RPMI7951 (cell line): ENCODE measurements around the gene PID1. TPM values are rescaled to one million over a fixed set of nuclear protein-coding genes. Genes with fewer than 3 reads are reported as not detected.

Experiments
- DNase-seq: peaks from one replicate; pipeline ENCODE4 v3.0.0-alpha.2; 2012; ENCODE audit warnings: low read depth
- total RNA-seq: library from RNA; depleted of rRNA; stranded (reverse); fragments of >200 nt; shearing (Covaris generic); gene quantifications from 2 replicates; pipeline ENCODE4 v1.2.3, GENCODE V29; 2014

The PID1 gene
- total RNA-seq, 1 experiment from 2014 or later: 23.8 TPM

DNA sequence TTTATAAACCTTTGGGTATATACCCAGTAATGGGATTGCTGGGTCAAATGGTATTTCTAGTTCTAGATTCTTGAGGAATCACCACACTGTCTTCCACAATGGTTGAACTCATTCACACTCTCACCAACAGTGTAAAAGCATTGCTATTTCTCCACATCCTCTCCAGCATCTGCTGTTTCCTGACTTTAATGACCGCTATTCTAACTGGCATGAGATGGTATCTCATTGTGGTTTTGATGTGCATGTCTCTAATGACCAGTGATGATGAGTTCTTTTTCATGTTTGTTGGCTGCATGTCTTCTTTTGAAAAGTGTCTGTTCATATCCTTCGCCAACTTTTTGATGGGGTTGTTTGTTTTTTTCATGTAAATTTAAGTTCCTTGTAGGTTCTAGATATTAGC is 194.2 kb downstream of the PID1 start:
- peak; percentile 87 for DNase-seq

DNA sequence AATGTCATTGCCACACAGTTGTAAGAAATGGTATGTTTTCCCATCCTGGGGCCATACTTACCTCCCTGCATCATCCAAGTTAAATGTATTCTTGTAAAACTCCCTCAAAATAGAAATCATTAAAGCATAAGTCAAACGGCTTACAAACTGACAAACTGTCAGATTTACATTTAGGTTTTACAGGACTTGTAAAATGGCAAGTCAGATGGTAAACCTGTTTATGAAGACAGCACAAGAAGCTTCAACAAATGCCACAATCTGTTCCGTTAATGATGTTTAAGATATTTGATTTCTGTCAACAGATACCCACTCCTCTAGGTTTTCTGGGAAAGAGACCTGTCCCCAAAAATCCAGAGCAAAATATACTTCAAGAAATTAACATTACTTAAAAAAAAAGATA is 197.2 kb downstream of the PID1 start:
- DNase-seq: no peak

DNA sequence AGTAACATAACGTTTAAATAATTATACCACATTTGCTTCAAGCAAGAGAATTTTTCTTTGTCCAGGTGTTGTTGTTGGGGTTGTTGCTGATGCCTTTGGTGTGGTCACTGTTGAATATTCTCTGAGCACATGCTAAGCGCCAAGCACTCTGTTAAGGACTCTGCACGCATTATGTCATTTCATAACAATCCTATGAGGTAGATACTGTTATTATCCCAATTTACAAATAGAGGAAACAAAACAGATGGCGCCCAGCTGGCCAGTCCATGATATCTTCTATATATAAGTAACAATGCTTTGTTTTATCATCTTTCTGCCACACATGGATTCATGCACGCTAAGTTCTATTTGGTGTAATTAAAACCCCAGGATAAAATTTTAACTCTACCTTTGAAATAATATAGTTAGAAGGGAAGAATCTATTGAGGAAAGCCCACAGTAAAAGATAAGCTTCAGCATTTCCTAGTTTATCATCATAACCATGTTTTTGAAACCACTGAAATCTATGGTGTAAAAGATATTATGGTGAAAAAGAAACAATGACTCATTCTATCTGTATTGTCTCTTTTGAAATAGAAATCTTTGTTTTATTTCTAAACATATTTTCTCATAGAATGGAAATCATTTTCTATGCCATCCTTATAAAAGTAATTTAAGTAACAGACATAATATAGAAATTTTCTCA is 199.7 kb downstream of the PID1 start:
- DNase-seq: peak; percentile 64

DNA sequence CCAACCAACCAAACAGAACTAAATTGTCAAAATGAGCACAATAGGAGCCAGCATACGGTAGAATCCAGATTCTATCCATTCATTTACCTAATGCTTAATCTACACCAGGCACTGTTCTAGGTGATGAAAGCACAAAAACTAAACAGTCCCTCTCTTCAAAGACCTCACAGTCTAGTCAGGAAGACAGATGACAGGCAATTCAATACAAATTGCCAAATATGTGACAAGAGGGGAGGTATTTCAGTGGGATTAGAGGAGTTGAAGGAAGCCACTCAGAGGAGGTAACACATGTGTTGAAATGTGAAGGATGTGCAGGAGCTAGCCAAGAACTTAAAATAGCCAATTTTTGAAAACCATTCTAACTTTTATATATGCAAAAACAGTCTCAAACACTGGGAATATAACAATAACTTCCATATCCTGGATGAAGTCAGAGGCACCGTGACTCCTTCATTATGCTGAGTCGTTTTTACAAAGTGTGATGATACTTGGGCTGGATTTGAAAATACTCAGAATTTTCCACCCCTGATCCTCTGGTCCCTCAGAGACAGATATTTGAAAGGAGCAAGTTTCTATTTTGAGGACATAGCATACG is 204.9 kb downstream of the PID1 start:
- DNase-seq: no peak

DNA sequence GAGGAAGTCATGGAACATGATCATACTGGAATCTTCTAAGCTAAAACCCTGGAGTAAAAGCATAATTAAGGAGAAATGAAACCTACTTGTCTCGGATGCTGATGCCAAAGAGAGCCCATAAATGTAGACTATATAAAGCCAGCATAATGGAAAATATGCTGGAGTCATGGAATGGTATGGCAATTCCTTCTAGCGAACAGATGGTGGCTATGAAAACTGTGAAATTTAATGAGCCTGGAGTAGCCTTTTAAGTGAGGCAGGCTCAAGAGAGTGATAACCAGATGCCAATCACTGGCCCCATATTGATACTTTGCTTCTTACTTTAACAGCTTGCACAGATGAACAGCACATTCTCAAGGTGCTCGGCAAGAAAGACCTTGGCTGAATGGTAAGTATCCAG is 206.3 kb downstream of the PID1 start:
- no peak for DNase-seq

DNA sequence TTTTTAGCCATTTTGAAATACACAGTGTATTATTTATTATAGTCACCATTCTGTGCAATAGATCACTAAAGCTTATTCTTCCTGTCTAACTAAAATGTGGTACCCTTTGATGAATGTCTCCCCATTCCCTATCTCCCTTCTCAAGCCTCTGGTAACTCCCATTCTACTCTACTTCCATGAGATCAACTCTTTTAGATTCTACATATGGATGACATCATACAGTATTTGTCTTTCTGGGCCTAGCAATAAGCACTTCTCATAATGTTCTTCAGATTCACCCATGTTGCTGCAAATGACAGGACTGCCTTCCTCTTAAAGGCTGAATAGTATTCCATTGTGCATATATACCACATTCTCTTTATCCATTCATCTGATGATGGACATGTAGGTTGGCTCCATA is 210.9 kb downstream of the PID1 start:
- no peak for DNase-seq

DNA sequence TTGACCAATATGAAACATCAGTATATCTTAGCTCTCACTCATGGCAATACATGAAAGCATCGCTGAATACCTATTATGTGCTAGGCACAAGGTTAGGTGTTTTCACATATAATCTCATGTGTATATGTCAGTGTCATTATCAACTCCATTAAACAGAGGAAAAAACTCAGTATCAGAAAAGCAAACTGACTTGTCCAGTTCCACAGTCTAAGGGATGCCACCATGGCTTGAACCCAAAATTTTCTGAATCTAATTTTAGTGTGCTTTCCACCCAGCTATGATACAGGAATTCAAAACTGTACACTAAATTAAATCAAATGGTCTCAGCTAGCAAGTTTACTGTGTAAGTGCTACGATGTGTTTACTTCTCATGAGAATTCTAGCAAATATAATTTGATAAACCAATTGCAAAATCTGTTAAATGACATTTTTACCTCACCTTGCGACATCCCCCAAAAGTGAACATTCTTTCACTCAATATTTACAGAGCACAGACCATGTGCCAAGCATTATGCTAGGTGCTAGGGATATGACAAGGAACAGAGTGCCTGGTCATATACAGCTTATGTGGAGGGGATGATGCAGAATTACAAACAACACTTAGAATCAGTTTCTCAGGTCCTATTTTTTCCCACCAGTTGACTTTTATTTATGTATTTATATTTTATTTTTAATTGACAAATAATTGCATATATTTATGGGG is 211.6 kb downstream of the PID1 start:
- DNase-seq: no peak

DNA sequence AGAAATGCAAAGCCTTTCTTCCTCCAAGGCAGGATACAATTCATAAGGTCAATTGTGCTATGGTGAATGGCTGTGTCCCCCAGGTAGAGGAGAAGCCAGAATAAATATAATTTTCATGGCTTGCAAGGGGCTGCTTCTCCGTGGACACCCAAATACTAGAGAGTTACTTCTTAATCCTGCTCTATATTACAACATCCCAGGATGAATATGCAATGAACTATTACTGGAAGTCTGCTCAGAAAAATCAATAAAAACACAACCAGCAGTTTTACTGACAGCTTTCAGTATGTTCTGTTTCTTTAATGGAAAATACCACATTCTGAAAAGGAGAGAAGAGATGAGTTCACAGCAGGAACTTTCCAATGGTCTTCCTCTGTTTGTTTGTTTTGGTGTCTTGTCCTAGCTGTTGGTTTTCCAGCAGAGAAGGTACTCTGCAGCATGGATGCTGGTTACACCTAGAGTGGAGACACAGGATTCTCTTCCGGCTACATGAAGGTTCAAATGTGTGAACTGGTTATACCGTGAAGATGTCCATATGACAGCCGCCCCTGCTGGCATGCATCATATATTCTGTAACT is 213.0 kb downstream of the PID1 start:
- no peak for DNase-seq

DNA sequence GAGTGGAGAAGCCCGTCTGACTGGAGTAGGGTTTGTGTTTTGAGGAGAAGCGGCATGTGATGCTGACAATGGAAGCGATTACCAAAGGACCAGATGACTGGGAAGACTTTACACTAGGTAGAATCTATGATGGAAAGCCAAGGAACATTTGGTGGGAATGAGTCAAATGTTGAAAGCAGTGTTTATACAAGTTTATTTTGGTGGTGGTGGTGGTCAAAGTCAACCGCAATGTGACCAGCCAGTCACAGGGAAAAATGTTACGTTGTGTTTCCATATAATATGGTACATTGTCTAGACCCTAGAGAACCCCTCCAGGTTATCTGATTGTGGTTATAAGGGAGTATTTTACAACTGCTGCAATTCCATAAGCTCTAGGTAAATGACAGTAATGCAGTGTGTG is 216.8 kb downstream of the PID1 start:
- DNase-seq: peak; percentile 84

DNA sequence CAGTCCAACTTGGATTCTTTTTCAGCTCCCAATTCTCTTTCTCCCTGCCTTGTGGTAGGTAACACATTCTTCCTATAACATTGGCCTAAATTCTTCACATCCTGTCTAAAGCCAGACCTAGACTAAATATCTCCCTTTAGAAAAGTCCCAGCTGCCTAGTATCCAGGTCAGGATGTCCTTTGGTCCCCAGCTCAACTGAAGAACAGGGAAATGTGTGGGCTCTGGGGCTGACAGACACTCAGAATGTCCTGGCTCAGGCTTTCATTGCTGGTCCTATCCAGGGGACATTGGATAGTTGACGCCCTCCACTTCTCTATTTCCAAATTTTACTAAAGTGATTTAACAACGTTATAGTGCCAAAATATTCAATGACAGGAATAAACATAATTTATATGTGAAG is 219.3 kb downstream of the PID1 start:
- no peak for DNase-seq

DNA sequence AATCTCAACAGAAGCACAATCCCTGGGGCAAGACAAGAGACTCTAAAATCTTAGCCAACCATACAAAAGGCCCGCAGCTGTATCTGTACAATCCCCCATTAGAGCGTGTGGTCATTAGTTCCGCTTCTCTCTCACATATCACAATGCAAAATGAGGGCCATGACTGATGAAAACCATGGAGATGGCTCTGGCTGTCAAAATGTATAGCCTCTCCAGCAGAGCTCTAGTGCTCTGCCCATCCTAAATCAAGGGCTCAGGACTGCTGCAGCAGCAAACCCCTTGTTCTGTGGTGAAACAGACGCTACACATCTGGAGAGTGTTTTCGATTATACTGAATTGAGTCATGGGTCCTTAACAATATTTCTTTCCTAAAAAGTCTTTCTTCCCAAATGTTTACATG is 221.0 kb downstream of the PID1 start:
- peak; percentile 69 for DNase-seq

DNA sequence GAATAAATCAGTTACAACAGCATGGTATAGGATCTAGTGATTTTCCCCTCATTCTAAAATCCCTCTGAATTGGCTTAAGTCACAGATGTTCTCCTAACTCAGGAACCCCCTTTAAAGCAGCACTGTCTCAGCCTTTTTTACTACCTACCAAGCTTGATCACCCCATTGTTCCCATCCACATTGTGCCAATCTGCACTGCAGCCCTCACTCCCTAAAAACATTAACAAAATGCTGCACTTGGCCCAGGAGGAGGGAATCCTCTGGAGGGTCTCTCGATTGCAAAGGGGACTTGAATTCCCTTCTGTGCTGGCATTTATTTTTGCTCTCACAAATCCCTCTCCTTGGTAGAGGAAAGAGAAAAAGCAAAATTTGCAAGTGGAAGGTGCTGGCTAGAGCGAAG is 223.0 kb downstream of the PID1 start:
- DNase-seq: no peak

DNA sequence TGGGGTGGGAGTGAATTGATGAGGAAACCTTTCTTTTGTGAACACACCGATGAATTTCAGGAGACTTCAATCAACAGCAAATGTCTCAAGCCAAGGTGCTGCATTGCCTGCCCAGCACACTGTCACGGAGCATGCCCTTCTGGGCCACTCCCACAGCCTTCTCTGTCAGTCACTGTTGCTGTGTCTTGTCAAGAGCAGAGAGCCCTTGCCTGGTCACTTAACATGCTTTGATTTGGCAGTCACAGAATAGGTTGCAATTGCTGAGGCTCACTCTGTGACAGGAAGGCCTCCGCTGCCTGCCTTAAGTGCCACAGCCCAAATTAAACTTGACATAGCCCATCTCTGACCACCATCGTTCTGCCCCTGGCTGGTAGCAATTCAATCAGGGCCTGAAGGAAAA is 225.4 kb downstream of the PID1 start:
- DNase-seq: no peak

DNA sequence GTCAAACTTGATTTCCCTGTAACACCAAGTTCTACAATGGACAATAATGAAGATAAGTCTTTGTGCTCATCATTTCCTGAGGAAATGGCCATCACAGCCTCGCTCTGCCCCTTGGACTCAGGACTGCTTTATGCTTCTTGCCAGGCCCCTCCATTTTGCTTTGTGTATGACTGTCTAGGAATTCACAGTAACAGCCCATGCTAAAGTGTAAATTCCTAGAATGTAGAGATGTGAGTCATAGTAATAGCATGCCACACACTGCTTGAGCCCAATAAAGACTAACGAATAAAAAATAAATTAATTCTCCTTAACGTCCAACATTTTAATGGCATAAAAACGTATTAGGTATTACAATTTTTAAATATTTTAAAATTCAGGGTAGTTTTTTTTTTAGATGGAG is 226.5 kb downstream of the PID1 start:
- peak; percentile 68 for DNase-seq

DNA sequence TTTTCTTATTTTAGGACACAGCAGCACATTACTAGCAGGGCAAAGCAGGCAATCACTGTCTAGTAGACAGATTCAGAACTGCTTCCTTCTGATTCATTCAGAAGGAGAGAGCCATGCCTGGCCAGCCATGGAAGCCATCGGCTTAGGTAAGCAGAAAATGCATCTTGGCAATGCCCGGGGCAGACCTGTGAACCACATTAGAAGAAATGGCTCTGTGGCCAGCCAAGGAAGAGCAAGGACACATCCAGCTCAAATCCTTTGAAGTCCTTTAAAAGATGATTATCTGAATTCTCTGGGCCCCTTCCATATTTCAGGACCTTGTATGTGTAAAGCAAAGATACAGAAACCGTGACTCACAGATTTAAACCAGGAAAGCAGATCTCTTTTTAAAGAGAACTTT is 227.4 kb downstream of the PID1 start:
- peak; percentile 95 for DNase-seq

DNA sequence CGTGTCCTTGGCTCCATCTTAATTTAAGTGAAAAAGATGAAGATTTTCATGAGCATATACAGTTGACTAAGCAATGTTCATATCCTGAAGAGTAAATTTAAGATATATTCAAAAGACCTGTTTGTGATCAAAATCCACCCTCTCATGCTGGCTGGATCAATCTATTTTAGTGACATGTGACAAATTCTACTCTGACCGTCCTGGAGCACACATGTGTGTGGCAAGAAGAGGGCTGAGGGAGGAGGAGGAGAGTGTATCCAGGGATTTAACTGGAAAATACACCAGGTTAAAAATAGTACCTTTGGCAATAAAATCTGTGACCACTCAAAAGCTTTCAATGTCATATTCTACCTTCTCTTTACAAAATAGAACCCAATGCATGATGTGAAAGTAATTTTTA is 228.7 kb downstream of the PID1 start:
- no peak for DNase-seq

DNA sequence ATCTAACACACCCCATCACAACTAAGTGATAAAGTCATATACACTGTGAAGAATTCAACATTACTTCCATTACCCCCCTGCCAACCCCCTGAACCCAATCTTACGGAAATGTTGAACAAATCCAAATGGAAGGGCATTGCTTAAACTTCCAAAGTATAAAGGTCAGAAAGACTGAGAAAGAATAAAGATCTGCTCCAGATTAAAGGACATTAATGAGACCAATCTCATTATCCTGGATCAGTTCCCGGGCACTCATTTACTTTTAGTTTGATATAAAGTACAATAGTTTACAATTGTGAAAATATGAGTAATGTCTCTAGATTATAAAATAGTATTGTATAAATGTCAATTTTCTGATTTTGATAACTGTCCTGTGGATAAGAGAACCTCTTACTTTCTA is 229.4 kb downstream of the PID1 start:
- no peak for DNase-seq

DNA sequence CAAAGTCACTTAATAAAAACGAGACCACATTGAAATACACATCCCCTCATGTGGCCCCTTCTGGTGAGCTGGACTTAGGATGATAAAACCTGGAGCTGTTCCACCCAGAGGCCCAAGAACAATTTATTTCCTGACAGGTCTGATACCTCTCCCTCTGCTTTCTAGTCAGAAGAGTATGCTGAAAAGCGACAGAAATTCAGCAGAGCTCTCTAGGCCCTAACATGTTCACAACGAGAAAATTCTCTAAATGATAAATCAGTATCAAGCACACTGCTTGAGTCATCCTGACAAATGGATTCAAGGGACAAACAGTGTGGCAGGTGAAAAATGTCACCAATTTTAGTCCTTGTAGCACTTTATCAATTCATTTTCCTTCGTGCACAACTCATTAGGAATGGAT is 233.5 kb downstream of the PID1 start:
- no peak for DNase-seq

DNA sequence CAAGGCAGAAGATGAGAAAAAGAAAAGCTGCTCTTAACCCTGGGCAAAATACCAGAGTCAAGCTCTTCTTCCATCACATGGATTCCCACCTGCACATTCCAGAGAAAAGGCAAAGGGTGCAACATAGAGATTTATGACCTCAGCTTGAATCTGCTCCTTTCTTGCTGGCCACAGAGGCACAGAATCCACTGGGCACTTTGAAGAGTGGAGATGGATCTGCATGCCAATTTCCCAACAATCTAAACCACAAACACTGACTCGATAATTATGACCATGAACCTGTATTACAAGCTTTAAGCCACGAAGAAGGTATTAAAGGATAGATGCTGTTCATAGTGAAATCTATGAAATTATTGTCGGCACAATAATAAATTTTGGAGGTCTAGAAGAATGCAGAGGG is 237.3 kb downstream of the PID1 start:
- peak; percentile 43 for DNase-seq

DNA sequence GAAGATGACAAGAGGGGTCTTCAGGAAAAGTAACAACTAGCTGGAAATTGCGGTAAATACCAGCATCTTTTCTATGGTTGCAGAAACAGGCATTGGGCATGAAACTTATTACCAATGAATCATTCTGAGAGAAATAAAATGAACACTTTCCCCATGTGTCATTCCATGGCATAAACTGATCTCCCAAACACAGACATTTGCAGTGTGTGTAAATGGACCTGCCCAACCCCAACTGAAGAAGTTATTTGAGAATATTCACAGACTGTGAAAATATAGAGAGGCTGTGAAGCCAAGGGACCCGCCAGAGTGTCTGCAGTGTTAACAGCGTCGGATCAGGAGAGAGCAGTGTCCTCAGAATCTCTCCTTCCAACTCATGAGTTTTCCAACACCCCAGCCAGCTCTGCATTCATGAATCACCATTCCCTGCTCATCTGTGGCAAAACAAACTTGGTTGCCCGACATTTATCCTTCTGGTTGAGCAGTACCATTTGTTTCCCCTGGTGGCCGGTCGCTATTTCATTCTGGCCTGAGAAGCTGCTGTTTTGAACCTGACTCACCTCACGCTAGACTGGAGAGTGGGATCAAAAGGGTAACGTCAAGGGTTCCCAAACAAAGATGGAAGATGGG is 238.4 kb downstream of the PID1 start:
- peak; percentile 54 for DNase-seq

DNA sequence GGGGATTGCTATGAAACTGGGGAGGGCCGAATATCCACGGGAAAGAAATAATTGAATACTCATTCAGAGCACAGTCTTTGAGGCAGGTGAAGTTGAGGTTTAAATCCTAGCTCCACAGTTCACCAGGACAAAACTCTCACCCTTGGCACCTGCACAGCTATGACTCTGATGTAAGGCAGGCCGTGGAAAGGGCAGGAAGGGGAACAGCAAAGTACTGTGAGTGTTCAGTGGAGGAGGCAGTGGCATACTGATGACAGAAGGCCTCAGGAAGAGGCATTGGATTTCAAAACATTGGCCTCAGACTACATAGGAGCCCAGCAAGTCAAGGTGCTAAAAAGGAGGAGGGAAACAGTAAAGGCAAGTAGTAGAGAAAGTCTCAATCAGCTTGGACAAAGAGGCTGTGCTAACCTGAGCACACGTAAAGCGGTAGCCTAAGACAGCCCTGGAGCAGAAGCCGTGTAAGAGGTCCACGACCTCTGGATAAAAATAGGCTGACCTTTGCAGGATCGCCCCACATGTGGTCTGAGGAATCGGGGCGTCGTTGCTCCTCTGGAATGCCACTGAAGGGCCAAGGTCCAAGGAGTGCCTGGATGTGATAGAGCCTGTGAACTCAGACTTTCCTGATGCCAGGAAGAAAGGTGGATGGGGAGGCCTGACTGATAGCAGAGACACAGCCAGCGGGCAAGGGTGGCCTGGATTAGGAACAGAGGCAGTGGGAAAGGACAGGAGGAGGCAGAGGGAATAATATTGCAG is 243.6 kb downstream of the PID1 start:
- DNase-seq: no peak

DNA sequence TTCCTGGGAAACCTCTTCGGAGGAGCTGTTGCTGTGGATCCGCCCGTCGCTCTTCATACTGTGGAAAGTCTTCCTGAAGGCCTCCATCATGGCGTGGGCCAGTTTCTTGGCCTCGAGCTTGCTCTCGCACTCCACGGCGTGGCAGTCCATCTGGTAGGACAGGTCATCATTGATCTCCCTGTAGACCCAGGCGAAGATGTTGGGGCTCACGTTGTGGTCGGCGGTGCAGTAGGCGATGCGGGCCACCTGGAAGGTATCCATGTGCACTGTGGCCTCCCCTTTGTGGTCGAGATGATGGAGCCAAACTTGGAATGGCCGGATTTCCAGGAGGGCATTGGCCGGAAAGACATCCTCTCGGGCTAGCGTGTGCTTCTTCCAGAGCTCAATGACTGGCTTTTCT is 245.4 kb downstream of the PID1 start:
- DNase-seq: no peak
